Measurements from ENCODE around the gene PIK3R6.

DNA sequence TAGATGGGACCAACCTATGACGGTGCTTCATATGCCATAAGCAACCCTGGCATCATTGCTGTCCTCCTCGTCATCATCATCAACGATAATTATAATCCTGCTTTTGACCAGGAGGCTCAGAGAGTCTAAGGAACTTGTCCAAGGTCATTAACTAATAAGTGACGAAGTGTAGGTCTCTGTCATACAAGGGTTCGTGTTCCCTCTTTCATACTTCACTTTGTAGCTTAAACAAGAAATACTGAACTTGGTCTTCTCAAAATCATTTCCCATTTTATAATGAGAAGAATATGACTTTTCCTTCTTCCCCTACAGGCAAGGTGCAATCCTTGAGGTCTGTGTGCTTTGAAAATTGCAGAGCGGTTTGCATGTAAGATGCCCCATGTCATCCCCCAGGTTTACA lies 31.2 kb upstream of the PIK3R6 start:
- TF ChIP-seq POLR2A (IDR thresholded peaks at IDR 0.05): no peak
- TF ChIP-seq, protein P1, sequence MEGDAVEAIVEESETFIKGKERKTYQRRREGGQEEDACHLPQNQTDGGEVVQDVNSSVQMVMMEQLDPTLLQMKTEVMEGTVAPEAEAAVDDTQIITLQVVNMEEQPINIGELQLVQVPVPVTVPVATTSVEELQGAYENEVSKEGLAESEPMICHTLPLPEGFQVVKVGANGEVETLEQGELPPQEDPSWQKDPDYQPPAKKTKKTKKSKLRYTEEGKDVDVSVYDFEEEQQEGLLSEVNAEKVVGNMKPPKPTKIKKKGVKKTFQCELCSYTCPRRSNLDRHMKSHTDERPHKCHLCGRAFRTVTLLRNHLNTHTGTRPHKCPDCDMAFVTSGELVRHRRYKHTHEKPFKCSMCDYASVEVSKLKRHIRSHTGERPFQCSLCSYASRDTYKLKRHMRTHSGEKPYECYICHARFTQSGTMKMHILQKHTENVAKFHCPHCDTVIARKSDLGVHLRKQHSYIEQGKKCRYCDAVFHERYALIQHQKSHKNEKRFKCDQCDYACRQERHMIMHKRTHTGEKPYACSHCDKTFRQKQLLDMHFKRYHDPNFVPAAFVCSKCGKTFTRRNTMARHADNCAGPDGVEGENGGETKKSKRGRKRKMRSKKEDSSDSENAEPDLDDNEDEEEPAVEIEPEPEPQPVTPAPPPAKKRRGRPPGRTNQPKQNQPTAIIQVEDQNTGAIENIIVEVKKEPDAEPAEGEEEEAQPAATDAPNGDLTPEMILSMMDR (IDR thresholded peaks at IDR 0.05): no peak
